GM21367 (cell line): ENCODE results near the gene ERVFRD-1.

Experiments
- ATAC-seq: cut with Tn5 transposase; IDR thresholded peaks from one replicate; pipeline ENCODE4 v1.9.1; 2021; ENCODE audit not compliant: unreplicated experiment

ERVFRD-1 gene, protein sequence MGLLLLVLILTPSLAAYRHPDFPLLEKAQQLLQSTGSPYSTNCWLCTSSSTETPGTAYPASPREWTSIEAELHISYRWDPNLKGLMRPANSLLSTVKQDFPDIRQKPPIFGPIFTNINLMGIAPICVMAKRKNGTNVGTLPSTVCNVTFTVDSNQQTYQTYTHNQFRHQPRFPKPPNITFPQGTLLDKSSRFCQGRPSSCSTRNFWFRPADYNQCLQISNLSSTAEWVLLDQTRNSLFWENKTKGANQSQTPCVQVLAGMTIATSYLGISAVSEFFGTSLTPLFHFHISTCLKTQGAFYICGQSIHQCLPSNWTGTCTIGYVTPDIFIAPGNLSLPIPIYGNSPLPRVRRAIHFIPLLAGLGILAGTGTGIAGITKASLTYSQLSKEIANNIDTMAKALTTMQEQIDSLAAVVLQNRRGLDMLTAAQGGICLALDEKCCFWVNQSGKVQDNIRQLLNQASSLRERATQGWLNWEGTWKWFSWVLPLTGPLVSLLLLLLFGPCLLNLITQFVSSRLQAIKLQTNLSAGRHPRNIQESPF

DNA sequence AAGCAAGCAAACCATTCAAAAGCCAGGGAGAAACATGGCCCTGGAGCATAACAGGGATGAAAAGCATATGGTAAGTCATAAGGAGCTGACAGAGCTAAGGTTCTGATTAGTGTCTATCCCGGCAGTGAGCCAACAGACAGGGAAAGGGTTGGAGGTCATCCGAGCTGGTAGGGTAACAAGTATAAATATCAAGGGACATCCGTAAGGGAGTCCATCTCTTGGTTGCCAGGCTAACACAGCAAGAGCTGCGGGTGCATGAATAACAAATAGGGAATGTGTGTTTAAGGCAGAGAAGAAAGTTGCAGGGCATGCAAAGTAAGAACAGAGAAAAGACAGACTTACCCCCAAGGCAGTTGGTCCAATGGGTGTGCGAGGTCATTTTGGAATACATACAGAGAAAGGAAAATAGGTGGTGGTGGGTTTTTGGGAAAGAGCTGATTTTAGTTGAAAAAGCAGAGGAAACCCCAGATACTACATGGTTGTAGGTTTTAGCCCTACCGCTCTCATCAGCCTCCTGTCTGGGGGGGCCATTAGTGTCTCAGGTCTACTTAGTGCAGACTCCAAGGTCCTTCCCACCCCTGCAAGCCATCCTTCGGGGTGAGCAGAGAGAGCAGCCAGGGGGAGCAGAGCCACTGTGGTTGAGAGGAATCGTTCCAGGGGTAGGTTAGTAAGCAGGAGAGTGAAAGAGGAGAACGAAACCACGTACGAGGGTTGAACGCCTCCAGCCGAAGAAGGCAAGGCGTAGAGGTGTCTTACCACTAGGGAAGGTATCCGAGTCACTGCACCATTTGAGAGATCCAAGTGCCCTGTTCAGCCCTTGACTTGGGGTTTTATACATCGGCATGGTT, at the start of gene ERVFRD-1:
TSS of gene ERVFRD-1 (minus strand) at position 805 of the 848 bp plus-strand sequence. CDS start 6,415 bp downstream, outside the sequence.
- ATAC-seq, result no peak

DNA sequence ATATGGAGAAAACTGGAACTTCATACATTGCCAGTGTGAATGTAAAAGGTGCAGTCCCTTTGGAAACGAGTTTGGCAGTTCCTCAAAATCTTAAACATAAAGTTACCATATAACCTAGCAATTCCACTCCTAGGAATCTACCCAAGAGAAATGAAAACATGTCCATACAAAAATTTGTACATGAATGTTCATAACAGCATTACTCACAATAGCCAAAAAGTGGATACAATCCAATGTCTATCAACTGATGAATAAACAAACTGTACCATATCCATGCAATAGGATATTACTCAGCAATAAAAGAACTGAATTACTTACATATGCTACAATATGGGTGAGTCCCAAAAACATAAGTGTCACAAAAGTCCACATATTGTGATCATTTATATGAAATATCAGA, 48.7 kb upstream of the ERVFRD-1 start:
- ATAC-seq, result no peak

DNA sequence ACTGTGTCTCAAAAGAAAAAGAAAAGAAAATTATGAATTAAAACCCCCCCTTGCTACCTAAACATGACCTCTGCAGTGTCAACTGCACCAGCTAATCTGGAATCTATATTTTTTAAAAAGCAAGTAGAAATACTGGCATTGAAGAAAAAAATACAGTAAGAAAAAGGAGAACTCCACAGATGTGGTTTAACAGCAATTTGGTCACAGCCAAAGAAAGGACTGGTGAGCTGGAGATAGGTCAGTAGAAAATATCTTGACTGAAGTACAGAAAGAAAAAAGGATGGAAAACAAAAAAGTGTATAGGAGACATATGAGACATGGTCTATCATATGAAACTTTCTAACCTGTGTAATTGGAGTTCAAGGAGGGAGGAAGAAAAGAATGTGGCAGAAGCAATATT, 44.1 kb upstream of the ERVFRD-1 start:
- ATAC-seq, result no peak

DNA sequence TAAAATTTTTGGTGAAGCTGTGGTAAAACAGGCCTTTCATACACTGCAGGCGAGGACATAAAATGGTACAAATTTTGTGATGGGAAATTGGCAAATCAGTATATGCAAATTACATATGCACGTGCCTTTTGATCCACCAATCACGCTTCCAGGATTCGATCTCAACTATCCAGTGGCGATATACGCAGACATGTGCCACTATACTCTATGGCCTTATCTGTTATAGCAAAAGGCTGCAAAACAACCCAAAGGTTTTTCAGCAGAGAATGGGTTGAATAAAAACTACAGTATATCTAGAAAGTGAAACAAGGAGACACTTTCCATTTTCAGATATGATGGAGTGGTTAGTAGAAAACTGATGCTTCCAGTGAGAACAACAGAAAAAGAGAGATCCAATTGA, 41.9 kb upstream of the ERVFRD-1 start:
- ATAC-seq, result no peak

DNA sequence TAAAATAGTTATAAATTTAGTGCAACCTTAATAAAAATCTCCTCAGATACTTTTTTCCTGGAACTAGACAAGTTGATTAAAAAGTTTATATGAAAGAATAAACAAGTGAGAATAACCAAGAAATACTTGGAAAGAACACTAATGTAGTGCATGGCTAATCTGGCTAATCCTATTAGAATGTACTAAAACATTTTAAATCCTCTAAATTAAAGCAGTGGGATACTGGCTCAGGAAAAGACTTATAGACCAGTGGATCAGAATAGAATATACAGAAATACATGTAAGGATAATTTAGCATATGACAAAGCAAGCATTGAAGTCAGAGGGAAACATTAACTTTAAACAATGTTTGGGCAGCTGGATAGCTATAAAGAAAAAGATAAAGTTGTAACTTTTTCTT, 41.1 kb upstream of the ERVFRD-1 start:
- ATAC-seq, result no peak

DNA sequence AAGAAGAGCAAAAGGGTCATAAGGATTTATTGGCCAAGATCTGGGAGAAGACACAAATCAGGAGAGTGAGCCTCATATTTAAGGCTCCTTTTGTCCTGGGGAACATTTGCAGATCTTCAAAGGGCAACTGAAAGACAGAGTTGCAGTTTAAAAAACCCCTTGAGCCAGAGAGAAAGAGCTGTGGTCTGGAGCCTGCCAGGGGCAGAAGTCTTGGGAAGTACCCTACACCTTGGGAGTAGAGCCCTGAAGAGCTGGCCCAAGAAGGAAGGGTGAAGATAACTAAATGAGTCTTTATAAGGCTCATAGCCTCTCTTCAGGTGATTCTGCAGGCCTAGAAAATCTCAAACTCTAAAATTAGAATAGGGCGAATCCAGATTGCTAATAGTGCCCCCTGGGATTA, 40.0 kb upstream of the ERVFRD-1 start:
- ATAC-seq, result no peak

DNA sequence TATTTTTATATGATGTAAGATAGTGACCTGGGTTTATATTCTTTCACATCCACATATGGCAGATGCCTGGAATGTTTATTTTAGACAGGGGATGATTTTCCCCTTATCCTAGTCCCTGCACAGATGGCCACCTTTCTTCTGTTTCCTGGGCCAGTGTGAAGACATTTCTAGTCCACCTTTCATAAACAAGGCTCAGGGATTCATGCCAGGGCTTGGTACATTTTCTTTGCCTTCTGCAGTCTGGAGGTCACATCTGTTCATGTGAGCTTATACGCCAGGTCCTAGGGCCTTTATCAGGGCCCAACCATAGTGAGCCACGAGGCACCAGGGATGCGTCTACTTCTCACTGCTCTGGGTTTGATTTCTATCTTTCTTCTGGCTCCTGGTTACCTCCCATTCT, 38.0 kb upstream of the ERVFRD-1 start:
- no peak for ATAC-seq

DNA sequence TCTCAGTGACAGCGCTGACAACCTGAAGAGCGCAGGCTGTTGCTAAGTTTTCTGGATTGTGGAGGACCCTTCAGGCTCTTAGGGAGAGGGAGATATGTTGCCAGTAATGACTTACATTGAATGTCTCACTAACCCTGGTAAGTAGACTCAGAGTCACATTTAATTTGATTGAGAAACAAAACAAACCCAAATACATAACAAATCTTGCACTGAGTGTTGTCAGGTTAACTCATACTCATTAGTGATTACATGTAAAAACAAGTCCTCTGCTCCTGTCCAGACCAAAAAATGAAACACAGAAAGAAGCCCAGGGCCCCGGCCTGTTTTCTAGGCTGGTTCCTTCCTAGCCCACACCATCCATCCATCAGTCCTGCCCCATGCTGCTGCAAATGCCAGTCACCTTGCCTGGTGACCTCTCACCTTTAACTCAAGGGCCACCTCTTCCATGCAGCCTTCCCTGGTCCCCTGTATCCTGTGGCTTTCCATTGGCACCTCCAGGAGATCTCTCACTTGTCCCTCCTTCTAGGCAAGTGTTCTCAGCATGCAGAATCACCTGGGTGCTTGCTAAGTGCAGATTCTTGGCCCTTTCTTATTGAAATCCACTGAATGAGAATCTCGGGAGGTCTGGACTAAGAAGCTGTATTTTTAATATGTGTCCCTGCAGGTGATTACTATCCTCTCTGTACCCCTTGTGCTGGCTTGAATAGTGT, 34.7 kb upstream of the ERVFRD-1 start:
- ATAC-seq, result no peak

DNA sequence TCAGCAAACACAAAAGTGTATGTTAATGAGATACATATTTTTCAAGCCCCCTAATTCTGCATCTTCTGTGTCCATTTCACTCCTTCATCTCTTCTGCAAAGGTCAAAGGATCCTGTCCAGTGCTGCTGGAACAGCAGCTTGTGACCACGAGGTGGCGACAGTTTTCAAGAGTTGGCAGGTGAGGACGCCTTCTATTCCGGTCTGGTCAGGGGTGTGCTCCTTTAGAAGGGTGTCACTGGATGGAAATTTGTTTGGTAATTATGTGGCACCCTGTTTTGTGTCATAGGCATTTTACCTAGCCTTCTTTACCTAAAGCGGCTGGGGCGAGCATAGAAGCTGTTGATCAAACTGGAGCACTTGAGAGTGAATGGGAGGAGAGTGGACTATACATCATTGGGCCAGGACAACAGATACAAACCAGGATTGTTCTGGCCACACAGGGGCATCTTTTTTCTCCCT, 32.9 kb upstream of the ERVFRD-1 start:
- peak; percentile 79 for ATAC-seq

DNA sequence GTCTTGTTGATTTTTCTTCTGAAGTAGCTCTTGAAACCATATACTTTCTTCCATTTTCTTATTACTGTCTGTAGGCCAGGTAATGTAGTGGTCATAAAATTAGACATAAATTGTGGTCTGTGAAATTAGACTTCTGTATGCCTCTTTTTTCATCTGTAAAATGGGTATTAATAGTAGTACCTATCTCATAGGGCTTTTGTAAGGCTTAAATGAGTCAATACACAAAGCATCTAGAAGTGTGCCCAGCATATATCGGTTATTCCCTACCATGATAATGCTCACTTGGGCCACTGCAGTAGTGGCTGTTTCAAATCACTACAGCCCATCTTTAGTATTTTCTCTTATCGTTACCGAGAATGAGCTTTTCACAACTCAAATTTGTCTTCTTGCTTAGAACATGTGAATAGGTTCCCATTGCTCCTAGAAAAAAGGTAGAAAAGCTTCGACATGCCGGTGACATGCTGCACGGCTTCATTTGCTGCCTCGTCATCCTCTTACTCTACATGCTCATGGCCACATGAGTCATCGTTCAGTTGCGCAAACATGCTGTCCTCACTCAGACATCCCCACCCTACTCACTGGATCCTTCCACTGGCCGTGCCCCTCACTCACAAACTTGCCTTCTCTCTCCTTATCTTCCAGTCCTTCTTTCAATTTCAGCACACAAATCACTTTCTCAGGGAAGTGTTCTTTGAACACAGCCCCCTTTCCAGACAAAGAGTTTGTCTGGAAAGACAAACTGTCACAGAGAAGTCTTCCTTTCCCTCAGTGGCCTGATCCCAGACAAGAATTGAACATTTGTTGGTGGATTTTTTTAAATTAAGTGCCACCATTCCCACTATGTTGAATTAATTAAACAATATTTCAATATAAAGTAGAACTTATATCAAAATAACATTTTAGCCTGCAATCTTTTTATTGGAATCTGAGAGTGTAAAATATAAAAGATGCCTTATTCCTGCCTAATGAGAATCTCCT, 32.2 kb upstream of the ERVFRD-1 start:
- ATAC-seq, result no peak

DNA sequence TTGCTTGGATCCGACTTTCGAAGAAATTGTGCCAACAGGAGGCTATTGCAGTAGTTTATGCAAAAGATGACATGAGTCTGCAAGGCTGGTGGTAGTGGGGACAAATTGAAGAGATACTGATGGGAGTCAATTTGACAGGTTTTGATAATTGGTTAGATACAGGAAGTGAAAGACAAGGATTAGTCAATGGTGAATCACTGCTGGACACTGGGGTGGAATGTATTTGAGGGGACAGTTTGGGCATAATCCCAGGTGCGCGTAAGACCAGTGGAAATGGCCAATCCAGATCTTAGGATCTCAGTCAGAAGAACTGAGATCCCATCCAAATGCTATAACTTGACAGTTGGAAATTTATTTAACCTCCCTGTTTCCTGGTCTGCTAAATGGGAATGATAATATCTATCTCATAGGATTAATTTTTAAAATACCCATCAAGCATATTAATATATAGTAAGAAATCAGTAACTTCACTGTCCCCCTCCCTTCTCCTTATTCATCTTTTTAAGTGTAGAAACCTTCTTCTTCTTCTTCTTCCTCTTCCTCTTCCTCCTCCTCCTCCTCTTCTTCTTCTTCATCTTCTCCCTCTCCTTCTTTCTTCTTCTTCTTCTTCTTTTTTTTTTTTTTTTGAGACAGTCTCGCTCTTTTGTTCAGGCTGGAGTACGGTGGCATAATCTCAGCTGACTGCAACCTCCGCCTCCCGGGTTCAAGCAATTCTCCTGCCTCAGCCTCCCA, 30.9 kb upstream of the ERVFRD-1 start:
- ATAC-seq, result no peak

DNA sequence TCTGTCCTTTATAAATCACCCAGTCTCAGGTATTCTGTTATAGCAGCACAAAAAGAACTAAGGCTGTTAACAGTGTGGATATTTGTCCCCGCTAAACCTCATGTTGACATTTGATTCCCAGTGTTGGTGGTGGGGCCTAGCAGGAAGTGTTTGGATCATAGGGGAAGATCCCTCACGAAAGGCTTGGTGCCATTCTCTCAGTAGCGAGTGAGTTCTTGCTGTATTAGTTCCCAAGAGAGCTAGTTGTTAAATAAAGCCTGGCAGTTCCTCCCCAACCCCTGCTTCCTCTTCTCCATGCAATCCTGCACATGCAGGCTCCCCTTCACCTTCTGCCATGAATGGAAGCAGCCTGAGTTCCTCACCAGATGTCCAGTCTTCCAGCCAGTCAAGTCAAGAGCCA, 29.8 kb upstream of the ERVFRD-1 start:
- no peak for ATAC-seq

DNA sequence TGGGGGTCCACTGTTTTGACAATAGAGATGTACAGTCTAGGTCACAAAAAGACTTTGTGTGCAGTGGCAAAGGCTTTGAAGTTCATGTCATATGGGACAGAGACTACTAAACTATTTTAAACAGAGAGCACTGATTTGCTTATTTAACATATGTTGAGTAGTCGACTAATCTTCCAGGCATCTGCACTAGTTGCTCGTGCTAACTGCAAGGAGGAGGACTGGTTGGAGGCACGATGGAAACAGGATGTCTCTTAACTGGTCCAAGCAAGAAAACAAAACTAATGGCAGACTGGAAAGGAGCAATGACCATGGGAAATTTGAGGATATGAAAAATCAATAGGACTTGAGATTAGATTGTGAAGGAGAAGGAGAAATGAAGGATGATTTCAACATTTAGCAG, 28.5 kb upstream of the ERVFRD-1 start:
- no peak for ATAC-seq

DNA sequence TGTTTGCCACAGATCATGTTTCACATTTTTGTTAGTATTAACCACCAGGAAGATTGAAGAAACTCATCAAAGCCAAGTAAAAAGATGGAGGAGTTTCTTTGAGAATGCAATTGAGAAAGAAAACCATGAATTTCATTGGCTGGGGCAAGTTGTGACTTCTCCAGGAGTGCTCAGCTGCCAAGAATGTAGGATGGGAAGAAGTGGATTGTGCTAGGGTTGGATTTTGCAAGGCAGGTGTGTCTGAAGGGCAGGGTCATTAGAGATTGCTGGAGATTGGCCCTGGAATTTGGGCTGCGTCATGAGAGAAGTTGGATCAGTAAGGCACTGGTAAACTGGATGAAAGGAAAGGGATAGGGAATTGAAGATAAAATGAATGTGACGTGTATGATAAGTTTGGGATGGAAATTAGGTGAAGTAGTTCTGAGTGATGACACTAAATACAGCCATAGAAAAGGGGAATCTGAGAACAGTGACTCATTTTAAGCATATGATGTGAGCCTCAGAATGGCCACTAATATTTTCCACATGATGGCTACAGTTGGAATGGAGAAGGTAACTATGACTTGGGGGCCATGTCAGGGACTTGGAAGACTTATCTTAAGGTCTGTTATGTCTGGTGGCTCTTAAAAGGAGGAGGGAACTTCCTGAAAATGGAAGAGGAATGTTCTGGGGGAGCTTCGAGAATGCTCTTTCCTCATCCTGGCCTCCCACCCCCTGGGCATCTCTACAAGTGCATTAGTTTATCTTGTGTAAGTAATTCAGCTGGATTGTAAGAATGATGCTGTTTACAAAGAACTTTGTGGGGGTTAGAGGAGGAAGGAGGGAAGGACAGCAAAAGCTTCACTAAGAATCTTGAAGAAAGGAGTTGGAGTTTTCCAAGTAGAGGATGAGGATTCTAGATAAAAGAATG, 27.8 kb upstream of the ERVFRD-1 start:
- no peak for ATAC-seq

DNA sequence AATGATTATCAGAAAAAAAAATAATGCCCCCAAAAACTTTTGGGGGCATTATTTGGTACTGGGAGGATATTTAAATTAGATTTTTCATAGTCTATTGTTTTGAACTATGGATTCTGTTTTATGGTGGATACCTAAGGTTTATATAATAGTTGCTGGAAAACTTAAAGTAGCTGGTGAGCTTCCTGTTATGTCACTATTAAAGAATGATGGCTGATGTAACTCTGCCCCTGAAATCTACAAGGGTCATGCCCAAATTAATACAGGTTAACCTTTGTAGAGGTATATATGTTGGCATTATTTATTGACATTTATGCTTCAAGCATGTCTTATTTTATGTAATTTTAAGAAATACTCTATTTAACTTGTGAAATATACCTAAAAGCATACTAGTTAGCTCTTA, 25.3 kb upstream of the ERVFRD-1 start:
- ATAC-seq, result no peak

DNA sequence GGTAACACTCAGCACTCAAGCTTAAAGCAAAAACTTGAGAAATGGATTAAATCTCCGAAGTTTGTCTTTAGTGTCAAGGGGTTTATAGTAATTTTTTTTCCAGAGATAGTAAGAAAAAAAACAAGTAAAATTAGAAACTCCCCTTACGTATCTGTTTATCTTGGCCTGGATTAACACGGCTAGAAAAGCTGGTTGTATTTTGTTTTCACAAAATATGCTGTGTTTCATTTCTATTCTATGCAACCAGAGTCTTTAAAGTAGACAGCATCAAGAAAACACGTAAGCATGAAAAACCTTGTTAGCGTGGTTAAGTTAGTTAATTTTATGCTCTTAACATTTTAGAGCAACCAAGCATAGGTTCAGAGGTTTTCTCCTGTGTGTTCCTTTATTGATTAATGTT, 21.8 kb upstream of the ERVFRD-1 start:
- ATAC-seq, result no peak

DNA sequence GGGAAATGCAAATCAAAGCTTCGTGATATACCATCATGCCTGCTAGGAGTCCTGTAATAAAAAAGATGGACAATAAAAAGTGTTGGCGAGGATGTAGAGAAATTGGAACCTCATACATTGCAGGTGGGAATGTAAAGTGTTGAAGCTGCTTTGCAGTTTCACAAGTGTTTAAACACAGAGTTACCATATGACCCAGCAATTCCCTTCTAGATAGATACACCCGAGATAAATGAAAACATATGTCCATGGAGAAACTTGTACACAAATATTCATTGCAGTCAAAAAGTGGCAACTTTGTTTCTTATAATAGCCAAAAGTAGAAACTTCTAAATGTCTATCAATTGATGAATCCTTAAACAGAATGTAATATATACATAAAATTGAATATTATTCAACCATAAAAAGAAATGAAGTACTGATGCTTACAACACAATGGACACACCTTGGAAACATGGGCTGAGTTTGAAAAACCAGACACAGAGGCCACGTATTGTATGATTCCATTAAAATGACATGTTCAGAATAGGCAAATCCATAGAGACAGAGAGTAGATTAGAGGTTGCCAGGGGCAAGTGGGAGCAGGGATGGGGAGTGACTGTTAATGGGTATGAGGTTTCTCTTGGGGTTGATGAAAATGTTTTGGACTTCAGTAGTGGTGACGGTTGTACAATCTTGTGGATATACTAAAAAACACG, 20.8 kb upstream of the ERVFRD-1 start:
- no peak for ATAC-seq

DNA sequence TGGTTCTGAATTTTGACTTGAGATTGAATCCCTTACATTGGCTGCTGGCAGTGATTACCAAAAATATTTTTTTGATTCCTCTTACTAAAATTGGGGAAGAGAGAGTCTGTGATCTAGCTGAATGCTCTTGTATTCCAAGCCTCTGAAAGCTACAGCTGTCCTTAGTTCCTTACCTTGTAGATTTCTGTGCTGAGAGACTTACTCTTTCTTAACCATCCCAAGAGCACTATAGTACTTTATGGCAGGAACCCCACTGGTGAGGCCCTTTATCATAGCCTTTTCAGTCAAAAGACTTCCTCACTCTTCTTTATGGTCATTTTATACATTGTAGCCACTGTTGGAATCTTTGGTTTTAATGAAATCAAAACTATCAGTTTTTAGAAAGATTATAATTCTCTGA, 19.1 kb upstream of the ERVFRD-1 start:
- no peak for ATAC-seq
